GM19240 (cell line): ENCODE data around the gene KRT79.
"Not testable (repeated sequence)": the region's sequence is repeated elsewhere in the genome, so short reads cannot be mapped to it uniquely, and the experiment has no call there.

Source experiments
- DNase-seq: peaks from one replicate; pipeline ENCODE4 v3.0.0; 2011; ENCODE audit warnings: low spot score; ENCODE audit not compliant: insufficient read length

KRT79 gene

DNA sequence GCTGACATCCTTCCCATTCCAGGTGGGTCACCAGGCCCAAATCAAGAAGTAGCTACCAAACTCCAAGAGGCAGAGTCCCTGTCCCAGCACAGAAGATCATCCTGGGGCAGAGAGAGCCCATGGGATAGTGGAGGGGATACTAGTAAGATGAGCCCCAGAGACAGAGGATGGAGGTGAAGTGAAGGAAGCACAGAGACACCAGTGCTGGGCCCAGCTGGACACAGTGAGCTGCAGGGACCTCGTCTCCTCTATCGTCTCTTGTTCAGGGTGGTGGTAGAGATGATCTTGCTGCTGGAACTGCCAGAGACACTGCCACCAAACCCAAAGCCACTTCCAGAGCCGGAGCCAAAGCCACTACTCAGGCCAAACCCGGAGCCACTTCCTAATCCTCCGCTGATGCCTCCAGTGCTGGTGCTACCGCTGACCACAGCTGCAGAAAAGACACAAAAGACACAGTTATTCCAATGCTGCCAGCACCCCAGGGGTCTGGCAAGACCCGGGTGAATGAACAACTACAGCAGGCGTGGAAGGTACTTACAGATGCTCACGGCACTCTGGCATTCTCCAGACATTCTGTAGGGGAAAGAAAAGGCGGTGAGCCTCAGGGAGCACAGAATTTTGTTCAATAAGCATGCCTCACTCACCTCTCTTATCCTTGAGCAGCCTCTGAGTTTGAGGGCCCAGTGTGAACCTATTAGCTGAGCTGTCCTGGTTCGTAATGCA is 27.1 kb downstream of the KRT79 start:
- no peak for DNase-seq

DNA sequence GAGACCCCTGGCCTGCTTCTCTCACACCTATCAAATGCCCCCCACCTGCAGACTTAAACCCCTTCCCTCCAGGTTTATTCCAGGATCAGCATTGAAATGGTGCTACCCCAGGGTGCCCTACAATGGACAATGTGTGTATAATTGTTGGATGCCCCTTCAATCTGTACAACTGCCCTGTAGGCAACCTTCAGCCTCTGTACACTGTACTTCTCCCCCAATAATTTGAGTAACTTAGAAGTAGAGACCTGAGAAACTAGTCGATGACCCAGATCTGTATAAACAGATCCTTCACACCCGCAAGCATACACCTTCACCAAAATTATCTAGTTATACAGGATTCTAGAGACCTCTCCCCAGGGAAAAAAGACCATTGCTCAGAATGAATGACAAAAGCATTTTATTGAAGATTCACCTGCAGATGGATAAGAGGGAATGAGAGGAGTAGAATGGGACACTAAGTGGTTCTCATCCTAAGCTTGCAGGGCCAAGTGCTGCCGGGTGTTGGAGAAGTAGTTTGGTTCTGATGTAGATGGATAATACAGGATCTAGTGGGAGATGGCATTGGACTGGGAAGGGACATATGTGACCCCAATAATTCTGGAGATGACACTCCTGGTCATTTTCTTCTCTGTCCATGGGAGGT is 27.8 kb downstream of the KRT79 start:
- DNase-seq: no peak

DNA sequence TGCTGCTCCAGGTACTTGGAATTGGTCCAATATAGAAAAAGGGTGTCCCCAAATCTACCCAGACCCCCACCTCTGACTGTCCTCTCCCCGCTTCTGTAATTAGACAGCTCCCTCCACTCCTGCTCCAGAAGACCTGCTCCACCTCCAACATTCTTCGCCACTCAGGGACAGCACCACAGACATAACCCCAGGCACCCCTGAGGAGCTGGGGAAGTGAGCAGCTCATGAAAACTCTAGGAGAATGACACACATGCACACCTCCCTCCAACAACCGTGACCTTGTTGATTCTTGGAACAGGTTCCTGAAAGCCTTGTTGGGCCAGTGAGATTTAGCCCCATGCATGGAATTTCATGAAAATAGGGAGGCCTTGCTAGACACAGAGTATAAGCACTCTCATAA is 28.4 kb downstream of the KRT79 start:
- DNase-seq: no peak

DNA sequence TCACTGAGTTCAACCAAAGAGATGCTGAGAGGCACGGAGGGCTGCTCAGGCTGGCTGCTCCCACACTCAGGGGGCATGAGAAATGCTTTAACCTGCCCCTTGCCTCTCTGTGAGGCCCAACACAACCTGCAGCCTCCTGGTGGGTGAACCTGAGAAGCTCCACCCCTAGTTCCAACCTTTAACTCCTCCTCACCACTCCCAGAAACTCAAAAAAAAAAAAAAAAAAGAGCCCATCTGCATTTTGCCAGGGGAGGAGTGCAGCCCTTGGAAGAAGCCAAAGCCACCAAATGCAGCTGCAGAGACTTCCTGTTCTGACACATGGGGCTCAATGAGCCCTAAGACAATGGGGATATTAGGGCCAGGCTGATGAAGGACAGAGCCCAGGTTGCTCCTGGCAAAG is 29.1 kb downstream of the KRT79 start:
- no peak for DNase-seq

DNA sequence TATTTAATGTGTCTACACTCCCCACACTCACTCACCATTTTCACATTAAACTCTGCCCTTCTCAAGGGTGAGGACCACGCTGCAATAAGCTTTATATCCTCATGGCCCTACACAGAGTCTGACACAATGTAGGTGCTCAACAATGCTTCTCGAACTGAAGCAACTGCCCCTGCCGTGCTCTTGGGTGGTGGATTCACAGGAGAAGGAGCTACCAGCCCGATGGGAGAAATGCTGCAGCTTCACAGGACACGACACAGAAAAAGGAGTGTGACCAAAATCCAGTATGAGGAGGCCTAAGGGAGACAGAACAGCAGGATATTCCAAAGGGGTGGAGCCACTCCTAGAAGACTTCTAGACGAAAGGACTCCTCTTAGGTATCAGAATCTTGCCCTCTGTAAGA is 31.7 kb downstream of the KRT79 start:
- no peak for DNase-seq

DNA sequence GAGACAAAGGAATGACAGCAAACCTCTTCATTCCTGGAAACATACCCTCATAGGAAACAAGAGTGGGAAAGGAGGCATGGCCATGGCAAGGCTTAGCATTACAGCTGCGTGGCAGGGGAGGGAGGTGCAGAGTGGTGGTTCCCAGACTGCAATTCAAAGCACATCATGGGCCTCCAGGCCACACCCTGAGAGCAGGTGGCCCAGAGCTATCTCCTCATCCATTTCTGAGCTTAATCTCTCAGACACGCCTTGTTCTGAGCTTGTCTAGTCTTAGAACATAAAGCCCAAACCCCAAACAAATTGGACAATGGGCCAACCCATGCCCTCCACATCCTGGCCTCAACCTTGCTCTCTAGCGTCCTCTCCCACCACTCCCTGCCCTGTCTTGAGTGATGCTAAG is 32.3 kb downstream of the KRT79 start:
- DNase-seq: no peak

DNA sequence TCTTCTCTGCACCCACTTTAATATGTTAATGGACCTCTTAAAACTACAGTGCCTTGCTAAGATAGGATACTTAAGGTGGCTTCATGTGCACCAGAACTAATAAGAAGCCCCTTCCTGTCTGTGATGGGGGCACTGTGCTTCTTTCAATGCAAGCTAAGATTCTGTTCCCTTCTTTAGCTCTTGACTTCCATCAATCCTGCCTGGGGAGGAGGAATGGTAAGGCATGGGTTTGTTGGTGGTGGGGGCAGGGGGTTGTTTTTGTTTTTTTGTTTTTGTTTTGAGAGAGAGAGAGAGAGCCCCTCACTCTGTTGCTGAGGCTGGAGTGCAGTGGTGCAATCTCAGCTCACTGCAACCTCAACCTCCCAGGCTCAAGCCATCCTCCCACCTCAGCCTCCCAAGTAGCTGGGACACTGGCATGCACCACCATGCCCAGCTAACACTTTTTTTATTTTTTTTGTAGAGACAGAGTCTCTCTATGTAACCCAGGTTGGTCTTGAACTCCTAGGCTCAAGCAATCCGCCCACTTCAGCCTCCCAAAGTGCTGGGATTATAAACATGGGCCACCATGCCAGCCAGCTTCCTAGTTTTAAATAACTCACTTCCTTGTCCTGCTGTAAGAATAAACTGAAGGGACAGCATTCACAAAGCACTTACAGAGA is 33.7 kb downstream of the KRT79 start:
- no peak for DNase-seq

DNA sequence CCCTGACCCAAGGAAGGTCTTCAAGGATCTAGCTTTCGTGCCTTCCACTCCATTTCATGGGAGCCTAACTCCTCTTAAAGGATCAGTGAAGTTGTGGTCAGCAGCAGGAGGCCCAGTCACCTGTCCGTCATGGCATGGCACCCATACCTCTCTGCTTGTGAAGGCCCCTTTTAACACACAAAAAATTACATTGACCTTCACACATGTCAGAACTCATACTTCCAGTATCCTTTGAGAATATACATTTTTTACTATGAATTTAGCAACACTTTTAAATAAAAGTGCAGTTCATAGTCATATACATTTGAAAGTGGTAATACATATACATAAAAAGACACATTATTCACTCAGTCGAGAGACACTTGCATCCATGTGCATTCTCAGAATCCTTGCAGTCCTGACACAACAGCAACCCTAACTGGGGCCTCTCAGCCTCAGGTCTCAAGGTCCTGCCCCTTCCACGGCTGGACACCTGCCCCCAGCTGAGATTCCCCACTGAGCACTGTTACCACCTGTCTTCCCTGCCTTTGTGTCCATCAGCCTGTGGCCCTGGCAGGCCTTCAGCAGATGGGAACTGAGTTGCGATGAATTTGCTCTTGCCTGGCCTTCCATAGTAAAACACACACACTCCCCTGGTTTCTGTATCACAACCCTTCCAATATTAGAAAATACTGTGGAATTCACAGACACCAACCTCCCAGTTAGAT is 34.5 kb downstream of the KRT79 start:
- no peak for DNase-seq

DNA sequence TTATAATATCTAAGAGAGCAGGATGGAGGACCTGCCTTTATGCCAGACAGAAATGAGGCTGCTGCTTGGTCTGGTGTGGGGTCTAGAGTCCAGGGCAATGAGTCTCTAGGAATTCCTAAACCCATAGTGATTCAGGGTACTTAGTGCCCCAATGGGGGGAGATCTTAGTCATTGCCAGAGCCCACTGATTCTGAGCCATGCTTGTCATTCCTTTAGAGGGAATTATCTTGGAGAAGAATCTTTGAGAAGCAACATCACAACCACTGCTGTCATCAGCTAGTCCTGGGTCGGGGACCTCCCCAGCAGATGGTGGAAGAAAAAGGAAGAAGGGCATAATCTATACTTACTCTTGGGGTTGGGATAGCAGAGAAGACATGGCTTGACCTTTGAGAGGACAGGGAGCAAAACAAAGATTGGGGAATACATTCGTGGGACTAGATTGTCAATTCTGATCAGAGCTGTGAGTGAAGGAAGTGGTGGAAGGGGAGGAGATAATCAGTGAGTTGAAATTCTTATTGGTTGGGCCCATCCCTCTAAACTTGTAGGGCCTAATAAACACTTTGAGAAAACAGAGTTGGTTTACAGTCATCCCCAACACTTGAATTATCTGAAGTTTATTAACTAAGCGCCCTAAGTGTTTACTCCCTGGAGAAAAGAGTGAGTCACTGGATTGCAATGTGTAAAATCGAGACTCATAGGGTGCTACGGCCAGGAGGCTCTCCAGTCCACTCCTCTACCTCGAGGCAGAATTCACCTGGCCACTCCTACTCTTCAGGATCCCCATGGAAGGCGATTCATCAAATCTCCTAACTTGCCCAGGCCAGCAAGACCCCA is 35.2 kb downstream of the KRT79 start:
- no peak for DNase-seq

DNA sequence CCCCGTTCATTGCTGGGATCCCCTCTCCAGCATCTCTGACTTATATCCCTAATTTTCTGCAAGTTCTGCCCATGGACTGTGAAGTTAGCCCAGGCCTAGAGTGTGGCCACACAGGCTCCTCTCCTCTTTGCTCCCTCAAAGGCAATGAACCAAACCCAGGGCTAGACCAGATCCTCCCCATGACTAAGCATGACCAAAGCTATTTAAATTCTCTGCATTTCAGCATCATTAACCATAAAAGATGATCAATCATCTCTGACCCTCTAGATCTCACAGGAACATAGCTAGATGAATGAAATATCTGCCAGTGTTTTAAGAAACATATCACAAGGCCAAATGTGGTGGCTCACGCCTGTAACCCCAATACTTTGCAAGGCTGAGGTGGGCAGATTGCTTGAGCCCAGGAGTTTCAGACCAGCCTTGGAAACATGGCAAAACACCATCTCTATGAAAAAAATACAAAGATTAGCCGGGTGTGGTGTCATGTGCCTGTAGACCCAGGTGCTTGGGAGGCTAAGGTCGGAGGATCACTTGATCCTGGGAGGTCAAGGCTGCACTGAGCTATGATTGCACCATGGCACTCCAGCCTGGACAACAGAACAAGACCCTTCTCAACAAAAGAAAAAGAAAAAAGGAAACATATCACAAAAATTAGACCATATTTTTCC is 36.0 kb downstream of the KRT79 start:
- DNase-seq: no peak

DNA sequence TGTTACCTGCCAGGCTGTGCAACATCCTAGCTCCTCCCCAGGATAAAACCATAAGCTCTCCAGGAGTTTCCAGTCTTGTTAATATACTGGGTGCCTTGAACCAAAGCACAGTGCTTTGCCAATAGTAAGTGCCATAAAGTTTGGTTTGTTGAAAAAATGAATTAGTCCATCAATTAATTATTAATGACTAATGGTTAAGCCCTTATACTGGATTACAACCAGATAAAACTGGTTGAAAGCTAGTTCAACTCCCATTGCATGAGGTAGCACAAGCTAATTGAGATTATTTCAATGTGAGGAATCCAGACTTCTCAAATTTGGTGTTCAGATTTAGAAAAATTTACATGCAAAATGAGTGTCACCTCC is 36.6 kb downstream of the KRT79 start:
- DNase-seq: no peak

DNA sequence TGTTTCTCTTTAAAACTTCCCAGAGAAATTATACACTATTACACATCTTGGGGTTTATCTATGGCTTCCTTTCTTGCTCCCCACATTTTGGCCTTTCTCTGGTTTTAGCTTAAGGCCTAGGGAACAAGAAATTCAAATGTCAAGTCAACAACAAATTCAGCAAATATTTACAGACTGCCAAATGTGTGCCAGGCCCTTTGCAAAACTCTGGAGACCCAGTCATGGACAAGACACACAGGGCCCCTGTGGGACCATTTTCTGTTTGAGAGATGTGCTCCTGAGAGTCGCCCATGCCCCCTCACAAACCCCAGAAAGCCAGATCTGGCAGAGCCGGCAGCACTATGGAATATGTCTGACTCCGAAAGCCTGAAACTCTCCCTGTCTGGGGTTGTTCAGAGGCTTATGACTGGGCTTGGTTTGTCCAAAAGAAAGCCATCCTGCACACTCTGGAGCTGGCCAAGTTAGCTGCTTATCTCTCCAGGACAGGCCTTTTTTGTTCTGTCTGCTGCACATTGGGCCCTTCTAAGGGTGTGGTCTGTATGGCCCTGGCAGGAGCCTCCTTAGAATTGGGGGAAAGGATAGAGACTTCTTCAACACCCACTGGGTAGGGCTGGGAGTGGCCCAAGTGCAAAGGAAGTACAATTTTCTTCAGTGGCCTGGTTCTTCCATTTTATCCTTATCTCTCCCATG is 37.1 kb downstream of the KRT79 start:
- no peak for DNase-seq

DNA sequence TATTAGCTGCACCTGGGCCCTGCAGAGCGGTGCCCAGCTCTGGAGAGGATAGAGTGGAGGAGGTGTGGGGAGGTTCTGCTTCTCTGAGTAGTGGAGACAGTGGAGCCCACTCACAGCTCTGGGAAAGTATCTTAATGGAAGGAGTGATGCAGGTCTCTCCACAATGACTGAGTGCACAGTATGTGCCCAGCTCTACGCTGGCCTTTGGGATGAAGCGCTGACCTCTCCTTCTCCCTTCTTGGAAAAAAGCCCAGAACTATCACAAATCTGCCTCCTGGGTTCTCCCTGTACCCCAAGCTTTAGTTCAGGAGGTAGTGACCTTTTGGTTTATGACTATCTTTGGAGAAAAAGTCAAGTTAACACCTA is 37.7 kb downstream of the KRT79 start:
- no peak for DNase-seq

DNA sequence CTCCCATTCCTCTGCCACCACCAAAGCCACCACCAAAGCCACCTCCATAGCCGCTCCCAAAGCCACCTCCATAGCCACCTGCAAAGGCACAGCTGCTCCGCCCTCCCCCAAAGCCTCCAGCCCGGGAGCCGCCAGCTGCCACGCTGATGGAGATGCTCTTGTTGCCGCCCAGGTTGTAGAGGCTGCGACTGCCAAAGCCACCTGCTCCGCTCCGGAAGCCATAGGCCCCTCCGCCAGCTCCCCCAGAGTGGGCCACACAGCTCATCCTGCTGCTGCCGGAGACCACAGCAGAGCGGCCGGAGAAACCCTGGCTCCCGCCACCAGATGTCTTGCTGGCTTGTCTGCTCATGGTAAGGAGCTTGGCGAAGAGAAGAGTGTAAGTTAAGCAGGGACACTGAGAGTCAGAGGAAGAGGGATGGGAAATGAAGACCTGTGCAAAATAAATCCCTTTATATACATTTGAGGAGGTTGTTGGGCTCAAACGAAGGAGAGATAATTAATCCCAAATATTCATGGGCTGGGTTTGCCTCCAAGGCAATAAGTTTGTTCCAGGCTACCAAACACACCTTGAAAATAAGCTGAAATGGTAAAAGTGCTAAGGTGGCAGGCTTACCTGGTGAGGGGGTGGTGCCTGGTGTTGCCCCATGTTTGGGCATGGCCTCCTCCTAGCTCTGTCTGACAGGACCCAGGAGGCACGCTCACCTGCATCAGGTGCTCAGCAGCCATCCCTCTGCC is 38.2 kb downstream of the KRT79 start, which contains the start of gene KRT3:
TSS of gene KRT3 (minus strand) at position 424 of the 735 bp plus-strand sequence. CDS start at position 349, 75 bp downstream.
- no peak for DNase-seq

DNA sequence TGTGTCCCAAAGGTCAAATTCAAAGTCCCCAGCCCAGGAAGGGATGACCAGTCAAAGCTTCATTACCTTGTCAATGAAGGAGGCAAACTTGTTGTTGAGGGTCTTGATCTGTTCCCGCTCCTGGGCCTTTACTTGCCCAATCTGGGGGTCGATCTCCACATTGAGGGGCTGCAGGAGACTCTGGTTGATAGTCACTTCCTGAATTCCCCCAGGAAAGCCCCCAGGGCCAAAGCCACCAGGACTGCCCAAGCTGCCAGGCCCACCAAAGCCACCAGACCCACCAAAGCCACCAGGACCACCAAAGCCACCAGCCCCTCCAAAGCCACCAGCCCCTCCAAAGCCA is 38.8 kb downstream of the KRT79 start:
- DNase-seq: not testable (repeated sequence)

DNA sequence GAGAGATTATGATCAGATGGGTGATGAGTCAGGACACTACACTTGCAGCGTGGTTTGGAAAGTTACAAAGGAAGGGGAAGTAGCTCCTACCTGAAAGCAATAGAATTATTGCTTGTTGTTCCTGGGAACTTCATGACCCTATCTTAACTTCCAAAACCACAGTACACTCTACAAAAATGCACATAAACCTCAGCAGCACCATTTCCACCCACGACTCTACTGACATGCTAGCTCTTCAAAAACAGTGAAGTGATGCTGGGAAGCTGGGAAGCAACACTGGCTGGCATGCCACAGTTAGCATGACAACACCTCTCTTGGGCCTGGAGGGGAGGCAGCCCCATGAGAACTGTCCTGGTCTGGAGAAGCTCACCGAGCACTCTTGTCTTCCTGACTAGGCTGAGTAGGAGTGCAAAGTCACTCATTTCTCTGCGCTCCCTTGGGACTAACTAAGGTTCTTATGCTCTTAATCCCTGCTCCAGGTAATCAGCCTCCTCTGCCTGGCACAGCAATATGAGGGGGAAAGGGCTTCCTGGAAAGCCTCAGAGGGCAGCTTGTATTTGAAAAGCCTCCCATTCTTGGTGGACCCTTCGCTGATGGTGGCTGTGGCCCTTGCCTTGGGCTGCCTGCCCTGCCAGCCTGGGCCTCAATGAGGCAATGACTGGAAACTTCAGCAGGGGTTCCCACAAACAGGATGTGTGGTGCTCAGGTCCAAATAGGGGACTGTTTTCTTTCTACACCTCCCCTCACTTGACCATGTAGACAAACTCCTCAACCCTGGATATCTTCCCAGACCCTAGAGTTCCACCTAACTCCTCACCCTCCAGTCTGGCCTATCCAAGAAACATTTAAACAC is 39.4 kb downstream of the KRT79 start:
- DNase-seq: no peak

DNA sequence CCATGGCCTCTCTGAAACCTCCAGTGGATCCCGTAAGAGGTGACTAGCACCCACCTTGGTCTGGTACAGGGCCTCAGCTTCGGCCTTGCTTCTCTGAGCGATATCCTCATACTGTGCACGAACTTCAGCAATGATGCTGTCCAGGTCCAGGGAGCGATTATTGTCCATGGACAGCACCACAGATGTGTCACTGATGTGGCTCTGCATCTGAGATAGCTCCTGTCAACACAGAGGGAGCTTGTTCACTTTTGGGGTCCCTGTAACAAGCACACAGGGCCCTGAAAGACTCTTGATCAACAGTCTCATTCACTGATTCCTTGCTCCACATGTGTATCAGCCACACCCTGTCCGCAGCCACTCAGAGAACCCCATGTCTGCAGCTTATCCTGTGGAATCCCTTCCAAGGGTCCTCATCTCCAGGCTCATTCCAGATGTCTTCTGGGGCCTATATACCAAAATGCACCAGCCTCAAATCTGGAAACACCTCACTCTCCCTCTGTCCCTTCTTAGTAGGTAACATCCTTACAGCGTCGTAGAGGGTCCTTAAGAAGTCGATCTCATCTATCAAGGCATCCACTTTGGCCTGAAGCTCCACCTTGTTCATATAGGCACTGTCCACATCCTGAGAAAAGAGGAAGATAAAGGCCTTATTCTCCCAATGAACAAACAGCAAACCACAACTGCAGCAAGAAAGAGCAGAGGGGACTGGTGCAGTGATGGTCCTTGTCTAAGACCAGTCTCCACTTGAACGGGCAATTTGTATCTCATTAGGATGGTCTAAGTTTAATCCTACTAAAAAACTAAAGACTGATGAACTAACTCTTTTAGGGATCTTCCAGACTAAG is 41.7 kb downstream of the KRT79 start:
- DNase-seq: no peak
